BJ (cell line): ENCODE data around the gene CCSER2. TPM values are rescaled to one million over a fixed set of nuclear protein-coding genes. Genes with fewer than 3 reads are reported as not detected.

Experiments used
- CTCF ChIA-PET: fragments of 350-600 bp; formaldehyde crosslinking; extraction: SDS; loops from one replicate; lab custom pipeline; 2021; ENCODE audit warnings: antibody characterized with exemption, inconsistent platforms; lab: Yijun Ruan, JAX
- POLR2A ChIA-PET: fragments of 300-600 bp; sonication (Branson Sonifier 250); formaldehyde crosslinking; extraction: SDS; loops from one replicate; lab custom pipeline; 2021; ENCODE audit warnings: antibody characterized with exemption; lab: Charles Lee
- DNase-seq: peaks from one replicate; pipeline ENCODE4 v3.0.0-alpha.2; 2011; ENCODE audit warnings: low read depth
- H3K27me3 ChIP-seq: 2 replicates; pipeline ENCODE4 v1.6.0; 2011; ENCODE audit warnings: low read length; ENCODE audit not compliant: control insufficient read depth, insufficient read depth
- H3K36me3 ChIP-seq: 2 replicates; pipeline ENCODE4 v1.5.1; 2011; ENCODE audit warnings: low read length; ENCODE audit not compliant: control insufficient read depth, insufficient read depth
- H3K4me3 ChIP-seq: 2 replicates; pipeline ENCODE4 v1.5.1; 2011; ENCODE audit warnings: low read depth, mild to moderate bottlenecking, control low read depth, low read length
- polyA plus RNA-seq: library from polyadenylated mRNA; depleted of rRNA; stranded (reverse); fragments of >200 nt; gene quantifications from 2 replicates; pipeline ENCODE4 v1.2.3, GENCODE V29; 2011
- TF ChIP-seq, protein P1 (sequence below): IDR thresholded peaks from 2 replicates; pipeline ENCODE4 v1.5.1; 2011; ENCODE audit warnings: low read depth, mild to moderate bottlenecking, control low read depth, inconsistent platforms, low read length, moderate library complexity; ENCODE audit not compliant: insufficient read depth

The CCSER2 gene
- polyA plus RNA-seq, 1 experiment: 28.7 TPM

DNA sequence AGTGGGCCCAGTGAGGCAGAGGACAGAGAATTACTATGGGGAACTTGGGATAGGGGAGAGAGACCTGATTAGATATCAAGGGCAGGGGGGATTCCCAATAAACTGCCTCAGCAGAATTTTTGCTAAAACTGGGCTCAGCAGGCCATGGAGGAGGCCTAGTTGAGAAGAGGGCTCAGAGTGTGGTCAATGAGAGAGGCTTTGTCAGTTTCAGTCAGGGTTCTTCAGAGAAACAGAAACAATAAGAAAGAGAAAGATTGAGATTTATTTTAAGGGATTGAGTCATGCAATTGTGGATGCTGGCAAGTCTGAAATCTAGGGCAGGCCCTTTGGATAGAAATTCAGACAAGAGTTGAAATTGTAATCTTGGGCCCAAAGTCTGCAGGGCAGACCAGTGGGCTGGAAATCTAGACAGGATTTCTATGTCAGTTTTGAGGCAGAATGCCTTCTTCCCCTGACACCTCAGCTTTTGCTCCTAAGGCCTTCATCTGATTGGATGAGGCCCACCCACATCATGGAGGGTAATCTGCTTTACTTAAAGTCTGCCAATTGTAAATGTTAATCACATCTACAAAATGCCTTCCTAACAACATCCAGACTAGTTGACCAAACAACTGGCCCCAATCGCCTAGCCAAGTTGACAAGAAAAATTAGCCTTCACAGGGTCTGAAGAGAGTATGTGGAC lies 33.5 kb upstream of the CCSER2 start:
- Histone ChIP-seq H3K27me3 (no peaks in the 10 kb centered on the region), H3K36me3 (no peaks in the 10 kb centered on the region), H3K4me3 (no peak overlapping the region)
- DNase-seq: no peak
- POLR2A ChIA-PET: no interaction called here
- CTCF ChIA-PET: no interaction called here
- TF ChIP-seq, protein P1, sequence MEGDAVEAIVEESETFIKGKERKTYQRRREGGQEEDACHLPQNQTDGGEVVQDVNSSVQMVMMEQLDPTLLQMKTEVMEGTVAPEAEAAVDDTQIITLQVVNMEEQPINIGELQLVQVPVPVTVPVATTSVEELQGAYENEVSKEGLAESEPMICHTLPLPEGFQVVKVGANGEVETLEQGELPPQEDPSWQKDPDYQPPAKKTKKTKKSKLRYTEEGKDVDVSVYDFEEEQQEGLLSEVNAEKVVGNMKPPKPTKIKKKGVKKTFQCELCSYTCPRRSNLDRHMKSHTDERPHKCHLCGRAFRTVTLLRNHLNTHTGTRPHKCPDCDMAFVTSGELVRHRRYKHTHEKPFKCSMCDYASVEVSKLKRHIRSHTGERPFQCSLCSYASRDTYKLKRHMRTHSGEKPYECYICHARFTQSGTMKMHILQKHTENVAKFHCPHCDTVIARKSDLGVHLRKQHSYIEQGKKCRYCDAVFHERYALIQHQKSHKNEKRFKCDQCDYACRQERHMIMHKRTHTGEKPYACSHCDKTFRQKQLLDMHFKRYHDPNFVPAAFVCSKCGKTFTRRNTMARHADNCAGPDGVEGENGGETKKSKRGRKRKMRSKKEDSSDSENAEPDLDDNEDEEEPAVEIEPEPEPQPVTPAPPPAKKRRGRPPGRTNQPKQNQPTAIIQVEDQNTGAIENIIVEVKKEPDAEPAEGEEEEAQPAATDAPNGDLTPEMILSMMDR: no peak

DNA sequence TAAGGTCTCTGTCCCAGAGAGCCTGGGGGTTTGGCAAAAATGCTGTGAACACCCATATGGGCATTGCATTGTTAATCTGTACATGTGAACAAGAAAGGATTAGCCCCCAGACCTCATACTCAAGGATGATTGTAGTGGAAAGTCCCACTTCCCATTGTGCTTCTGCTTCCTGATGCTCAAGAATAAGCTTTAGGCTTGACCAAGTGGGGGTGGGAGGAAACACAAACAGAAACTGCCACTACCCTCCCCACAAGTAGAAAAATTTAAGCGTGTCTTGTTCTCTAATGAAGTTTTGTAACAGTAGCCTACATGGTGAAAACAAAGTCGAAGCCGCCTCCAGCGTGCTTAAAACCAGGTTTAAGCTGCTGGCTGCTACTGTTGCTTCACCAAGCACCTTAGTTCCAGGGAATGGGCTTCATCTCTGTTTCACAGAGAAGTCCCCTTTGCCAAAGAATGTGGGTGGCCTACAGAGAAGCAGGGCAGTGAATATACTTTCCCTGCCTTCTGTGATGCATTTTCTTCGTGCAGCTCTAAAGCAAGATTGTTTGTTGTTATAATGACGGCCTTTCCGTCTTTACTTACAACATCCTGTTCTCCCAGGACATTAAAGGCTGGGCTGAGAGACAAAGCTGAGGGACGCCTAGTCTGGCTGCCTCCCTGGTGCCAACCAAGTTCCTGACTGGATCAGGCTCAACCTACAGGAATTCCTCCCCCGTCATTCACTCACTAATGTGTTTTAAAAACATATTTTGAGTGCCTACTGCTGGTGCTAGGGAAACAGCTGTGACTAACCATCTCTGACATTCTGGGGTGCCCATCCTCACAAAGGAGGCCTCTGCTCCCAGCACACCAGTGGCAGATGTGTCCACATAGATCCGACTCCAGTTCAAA lies 32.1 kb upstream of the CCSER2 start:
- Histone ChIP-seq H3K4me3 (no peak overlapping the region), H3K27me3 (no peaks in the 10 kb centered on the region), H3K36me3 (no peaks in the 10 kb centered on the region)
- no peak for DNase-seq
- POLR2A ChIA-PET: no interaction called here
- TF ChIP-seq, protein P1: no peak
- CTCF ChIA-PET: interaction anchor here (1.0 kb wide), 1 partner anchor 241 kb away, joined by 5 read pairs; no protein-coding TSS in a partner anchor

DNA sequence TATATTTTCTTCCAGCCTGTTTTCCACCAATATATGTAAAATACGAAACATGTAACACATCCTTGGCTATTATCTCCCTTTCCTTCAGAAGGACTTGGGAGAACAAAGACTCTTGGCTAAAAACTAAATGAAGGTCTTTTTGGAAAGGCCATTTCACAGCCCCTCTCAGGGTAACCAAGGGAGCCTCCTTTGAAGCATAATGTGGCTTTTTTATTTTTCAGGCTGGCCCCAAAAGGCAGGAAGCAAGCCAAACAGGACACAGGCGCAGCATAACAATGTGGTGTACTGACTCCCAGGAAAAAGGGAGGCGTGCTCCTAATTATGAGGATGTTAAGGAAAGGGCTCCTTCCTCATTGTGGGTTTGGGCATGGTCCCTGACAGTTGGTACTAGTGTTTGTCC lies 30.3 kb upstream of the CCSER2 start:
- CTCF ChIA-PET: no interaction called here
- 0 out of 2 replicates have a peak, but pooled peaks cover 2% of the 10 kb centered on the region for H3K27me3 ChIP-seq
- H3K4me3 ChIP-seq: no peak overlapping the region
- no peaks in the 10 kb centered on the region for H3K36me3 ChIP-seq
- no peak for DNase-seq
- TF ChIP-seq, protein P1: no peak
- POLR2A ChIA-PET: no interaction called here

DNA sequence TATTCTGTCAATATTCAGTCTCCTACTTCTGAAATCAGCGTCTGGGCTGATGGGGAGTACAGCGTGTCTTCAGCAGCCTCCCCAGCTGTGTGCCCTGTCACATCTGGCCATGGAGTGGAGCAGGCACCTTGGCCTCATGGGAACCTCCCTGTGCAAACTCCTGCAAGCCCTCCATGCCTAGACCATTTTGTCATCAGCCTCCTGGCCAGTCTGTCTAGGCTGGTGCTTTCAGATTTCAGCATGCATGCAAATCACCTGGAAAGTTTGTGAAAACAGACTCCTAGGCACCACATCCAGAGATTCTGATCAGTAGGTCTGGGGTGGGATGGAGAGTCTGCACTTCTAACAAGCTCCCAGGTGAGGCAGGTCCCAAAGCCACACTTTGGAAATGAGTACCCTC lies 26.2 kb upstream of the CCSER2 start:
- ChIA-PET POLR2A (no interaction called here), CTCF (no interaction called here)
- Histone ChIP-seq H3K4me3 (no peak overlapping the region), H3K36me3 (no peaks in the 10 kb centered on the region), H3K27me3 (0 out of 2 replicates have a peak, but pooled peaks cover 2% of the 10 kb centered on the region)
- TF ChIP-seq, protein P1: no peak
- DNase-seq: no peak

DNA sequence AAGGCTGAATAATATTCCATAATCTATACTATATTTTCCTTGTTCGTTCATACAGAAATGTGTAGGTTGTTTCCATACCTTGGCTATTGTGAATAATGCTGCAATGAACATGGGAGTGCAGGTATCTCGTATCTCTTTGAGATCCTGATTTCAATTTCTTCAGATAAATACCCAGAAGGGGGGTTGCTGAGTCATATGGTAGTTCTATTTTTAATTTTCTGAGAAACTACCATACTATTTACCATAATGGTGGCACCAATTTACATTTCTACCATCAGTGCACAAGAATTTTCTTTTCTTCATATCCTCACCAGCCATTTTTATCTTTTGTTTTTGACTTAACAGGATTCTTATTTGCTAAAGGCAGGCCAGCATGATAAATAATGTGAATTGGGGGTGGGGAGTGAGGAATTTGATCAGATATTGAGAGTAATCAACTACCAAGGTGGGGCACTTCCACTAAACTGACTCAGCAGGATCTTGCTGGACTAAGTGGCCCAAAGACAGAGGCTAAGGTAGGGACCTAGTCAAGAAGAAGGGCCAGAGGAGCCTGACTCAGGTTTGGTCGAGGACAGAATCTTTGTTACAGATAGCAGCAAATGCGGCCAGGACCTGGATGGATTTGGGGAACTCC lies 21.5 kb upstream of the CCSER2 start:
- ChIA-PET CTCF (interaction anchor here (1.3 kb wide), 1 partner anchor 42 kb away, joined by 4 read pairs; no protein-coding TSS in a partner anchor), POLR2A (no interaction called here)
- TF ChIP-seq, protein P1: no peak
- DNase-seq: no peak
- Histone ChIP-seq H3K36me3 (no peaks in the 10 kb centered on the region), H3K4me3 (no peak overlapping the region), H3K27me3 (0 out of 2 replicates have a peak, but pooled peaks cover 2% of the 10 kb centered on the region)
